HG03457 (cell line): ENCODE measurements around the gene NAV1.
"Not testable (repeated sequence)": the region's sequence is repeated elsewhere in the genome, so short reads cannot be mapped to it uniquely, and the experiment has no call there.

ENCODE experiments used
- ATAC-seq: cut with Tn5 transposase; IDR thresholded peaks from one replicate; pipeline ENCODE4 v1.9.1; 2021; ENCODE audit warnings: moderate number of reproducible peaks; ENCODE audit not compliant: unreplicated experiment

Gene NAV1

DNA sequence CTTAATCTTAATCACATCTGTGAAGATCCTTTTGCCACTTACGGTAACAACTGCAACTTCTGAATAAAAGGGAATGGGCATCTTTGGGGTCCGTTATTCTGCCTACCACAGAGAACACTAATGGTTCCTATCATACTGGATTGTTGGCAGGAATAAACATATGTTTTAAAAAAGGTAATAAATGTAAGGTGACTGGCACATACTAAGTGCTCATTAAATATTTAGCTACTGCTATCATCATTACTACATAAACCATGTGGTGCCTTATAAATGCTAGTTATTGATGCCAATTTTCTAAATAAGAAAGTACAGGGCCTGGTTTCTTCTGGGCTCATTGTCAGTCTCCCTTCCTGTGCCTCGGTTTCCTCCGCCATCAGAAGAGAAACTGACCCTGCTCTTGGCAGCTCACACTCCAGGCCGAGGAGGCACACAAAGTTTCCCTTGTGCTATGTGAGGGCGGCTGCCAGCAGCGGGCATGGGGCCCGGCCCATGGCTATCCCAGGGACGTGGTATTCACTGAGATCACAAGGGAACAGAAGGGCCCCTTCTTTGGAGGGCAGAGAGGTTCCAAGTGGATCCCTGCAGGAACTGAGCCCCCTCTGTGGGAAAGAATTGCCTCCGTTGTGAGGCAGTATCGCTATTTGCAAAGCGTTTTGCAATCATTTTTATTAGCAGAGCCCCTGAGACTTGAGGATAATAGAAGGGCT, 26.2 kb downstream of the NAV1 start:
- ATAC-seq, result no peak

DNA sequence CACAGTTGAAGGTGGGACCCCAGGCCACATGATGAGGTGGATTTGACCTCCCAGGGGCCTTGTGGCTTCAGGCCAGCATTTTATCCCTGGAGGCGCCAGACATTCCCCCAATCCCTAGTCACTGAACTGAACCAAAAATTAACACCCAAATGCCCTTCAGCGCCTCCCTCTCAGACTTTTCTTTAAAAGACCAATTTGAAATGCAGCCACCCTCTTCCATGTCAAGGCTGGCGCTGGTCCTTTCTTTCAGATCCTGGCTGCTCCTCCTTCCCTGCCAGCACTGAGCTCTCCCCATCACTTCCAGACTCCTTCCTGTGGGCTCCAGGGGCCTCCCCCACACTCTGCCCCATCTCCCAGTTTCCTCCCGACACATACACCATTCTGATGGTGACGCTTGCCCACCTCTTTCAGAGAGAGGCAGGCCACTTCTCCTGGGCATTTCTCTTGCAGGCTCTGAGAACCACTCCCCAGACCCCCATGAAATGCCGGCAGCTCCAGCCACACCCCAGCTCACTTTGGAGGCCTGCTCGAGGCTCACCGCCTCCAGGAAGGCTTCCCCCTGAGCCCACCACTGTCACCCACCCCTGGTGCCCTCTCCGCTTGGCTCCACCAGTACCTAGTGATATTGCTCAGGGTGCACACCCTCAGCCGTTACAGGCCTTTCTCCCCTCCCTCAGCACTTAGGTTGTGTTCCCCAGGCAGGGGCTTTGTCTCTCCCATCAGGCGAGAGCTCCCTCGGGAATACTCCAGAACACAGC, 27.0 kb downstream of the NAV1 start:
- no peak for ATAC-seq

DNA sequence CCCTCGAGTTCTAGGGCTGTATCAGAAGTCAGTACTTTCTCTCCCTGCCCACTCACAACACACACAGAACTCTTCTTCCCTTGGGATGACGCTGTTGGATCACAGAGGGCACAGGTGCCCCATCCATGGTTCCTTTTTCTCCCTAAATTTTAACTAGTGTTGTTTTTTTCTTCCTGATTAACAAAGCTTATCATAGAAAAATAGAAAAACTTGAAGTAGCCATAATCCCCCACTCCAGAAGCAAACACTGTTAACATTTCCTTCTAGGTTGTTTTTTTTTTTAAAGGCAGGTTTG, 27.5 kb downstream of the NAV1 start:
- ATAC-seq, result no peak

DNA sequence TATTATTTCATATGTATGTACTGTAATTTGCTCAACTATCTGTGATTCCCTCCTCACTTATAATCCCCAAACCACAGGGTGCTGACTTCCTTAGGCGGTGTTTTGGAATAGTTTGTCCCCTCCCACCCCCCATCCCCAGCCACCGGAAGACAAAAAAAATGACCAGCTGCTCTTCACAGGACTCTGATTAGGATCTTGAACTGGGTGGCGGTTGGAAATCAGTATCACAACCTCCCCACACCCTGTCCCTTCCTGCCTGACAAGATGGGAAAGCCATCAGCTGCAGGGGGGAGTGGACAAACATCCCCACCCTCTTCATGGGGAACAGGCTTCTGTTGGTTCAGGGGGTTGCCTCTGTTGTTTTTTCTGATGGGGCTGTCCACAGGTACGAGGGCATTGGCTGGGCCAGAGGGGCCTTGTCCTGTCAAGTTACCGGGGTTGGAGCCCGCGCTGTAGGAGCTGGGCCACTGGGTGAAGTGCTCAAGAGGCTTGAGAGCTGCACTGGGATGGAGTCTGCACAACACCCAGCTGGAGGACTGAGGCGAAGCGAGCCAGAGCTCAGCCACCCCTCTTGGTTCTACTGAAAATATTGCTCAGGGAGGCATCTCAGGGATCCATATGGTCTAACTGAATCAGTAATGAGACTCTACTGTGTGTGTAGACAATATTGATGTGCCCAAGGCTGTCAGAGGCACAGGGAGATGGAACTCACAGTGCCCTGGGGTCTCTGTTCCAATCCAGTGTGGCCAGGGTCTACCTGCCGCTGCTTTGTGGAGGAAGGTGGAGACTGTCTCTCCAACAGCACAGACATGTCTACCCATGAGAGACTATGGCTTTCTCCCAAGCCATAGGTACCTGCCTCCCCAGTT, 28.2 kb downstream of the NAV1 start:
- no peak for ATAC-seq

DNA sequence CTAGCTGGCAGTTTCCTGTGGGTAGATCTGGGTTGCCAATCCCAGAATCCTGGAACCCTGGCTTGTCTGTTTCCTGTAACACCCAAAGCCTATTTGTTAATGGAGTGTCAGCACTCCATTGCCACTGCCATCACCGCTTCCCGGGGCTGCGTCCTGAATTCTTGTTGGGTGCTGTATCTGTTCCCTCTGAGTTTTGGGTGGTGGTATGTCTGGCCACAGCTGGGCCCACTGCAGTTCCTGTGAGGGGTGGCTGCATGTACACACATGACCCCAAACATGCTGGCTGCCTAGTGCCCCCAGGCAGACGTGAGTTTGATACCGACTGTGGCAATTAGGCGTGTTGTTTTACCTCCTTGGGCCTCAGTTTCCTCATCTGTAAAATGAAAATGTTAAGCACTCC, 29.3 kb downstream of the NAV1 start:
- ATAC-seq, result no peak

DNA sequence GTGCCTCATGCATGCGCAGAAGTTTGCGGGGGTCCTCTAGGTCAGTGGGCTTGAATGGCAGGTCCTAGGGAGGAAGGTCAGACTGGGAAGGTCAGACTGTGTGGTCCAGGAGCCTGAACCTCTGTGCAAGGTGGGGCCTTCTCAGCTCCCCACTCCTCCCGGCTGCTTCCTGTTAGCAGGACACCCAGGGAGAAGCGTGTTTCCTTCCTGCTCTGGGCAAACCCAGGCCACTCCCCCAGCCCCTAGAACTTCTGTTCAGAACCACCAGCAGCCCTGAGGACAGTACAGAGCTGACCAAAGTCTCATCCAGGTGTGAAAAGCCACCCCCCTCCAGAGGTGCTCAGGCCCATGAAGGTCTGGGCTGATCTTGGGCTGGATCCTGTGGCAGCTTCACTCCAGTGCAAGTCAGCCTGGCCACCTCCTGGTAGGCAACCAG, 29.9 kb downstream of the NAV1 start:
- no peak for ATAC-seq

DNA sequence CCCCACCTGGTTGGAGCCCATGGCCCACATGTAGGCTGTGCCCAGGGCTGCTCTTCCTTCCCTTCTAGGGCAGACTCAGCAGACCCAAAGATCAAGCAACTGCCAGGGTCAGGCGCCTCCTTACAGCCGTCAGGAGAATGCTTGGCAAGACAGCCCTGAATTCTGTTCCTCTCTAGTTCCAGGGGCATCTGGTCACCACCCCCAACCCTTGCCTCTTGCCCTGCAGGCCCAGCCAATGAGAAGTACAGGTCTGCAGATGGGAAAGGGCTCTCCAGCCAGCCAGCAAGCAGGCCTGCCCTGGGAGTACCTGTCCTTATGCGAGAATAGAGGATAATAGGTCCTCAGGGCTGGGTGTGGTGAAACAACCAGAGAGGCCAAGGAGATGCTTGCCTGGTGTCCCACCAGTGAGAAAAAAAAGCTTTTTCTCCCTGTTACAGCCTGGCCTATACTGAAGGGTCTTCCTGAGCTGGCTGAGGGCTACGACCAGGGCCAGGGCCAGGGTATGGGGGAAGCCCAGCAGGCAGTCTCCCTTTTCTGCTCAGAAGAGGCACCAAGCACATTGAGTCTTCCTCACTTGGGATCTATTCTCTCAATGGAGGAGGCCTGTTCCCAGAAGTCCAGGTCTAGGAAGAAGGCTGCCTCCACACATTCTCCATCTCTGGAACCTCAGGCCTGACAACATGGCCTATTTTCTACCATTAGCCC, 31.4 kb downstream of the NAV1 start:
- no peak for ATAC-seq

DNA sequence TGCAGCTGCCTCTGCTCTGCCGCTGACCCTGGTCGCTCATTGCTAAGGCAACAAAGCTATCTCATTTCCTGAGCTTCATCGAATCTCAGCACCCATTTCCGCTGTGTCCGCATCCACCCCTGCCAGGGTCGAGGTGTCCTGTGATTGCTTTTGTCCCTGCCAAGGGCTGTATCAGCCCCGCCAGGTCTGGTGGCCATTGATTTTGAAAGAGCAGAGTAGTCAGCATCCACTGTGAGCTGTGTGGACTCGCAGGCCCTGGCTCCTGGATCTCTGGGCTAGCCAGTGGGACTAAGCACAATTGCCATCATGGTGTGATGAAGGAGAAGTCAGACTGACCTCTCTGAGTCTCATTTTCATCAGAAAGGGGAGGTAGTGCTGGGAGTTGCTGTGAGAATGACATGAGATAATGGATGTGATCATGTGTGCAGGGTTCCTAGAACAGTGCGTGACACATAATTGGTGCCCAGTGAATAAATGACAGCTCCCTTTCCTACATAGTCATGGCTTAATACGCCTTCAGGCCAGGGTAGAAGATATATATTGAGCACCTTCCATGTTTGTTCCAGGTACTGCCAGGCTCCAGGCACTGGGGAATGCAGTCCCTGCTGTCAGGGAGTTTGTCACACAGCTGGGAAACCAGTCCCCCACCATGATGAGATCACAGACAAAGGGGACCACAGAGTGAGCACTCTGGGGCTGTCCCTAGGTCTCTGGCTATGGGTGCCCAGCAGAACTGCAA, 32.1 kb downstream of the NAV1 start:
- ATAC-seq, result no peak

DNA sequence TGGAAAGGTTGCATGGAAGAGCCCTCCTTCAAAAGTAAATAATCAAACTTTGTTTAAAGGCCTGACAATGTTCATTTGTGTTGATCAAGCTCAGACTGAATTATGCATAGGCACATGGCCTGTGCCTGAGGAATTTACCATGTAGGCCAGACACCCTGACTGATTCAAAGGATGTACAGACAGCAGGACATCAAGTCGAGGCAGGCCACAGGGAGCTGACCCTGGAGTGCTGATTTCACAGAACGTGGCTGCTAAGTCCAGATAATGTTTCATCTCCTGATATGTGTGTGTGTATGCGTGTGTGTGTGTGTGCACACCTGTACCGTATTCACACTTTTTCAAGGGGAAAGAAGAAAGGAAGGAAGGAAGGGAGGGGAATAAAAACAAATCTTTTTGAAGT, 34.1 kb downstream of the NAV1 start:
- ATAC-seq, result no peak

DNA sequence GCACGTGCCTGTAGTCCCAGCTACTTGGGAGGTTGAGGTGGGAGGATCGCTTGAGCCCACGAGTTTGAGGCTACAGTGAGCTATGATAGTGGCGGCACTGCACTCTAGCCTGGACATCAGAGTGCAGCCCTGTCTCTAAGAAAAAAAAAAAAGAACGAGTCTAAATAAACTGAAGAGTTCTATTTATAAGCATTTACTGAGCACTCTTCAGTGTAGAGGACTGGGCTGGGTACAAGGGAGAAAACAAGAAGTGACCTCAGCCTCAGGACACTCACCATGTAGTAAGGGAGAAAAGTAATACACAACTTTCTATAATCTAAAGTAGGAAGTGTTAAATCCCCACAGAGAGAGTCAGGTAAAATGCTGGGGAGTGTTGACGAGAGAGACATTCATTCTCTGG, 35.0 kb downstream of the NAV1 start:
- no peak for ATAC-seq

DNA sequence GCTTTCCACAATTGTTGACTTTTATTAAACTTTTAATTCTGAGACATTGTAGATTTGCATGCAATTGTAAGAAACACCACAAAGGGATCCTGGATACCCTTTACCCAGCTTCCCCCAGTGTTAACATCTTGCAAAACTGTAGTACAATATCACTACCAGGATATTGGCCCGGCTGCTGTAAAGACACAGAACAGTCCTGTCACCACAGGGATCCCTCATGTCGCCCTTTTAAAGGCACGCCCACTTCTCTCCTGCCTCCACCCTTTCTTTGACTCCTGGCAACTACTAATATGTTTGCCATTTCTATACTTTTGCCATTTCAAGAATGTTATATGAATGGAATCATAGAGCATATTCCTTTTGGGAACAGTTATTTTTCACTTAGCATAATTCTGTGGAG, 37.0 kb downstream of the NAV1 start:
- ATAC-seq, result no peak

DNA sequence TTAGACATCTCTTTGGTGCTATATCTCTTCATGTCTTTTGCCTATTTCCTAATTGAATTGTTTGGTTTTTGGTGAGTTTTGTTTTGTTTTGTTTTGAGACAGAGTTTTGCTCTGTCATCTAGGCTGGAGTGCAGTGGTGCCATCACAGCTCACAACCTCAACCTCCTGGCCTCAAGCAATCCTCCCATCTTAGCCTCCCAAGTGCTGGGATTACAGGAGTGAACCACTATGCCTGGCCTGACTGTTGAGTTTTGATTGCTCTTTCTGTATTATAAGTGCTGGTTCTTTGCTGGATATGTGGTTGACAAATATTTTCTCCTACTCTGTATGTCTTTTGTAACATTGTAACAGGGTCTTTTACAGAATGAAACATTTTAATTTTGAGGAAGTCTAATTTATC, 38.0 kb downstream of the NAV1 start:
- no peak for ATAC-seq

DNA sequence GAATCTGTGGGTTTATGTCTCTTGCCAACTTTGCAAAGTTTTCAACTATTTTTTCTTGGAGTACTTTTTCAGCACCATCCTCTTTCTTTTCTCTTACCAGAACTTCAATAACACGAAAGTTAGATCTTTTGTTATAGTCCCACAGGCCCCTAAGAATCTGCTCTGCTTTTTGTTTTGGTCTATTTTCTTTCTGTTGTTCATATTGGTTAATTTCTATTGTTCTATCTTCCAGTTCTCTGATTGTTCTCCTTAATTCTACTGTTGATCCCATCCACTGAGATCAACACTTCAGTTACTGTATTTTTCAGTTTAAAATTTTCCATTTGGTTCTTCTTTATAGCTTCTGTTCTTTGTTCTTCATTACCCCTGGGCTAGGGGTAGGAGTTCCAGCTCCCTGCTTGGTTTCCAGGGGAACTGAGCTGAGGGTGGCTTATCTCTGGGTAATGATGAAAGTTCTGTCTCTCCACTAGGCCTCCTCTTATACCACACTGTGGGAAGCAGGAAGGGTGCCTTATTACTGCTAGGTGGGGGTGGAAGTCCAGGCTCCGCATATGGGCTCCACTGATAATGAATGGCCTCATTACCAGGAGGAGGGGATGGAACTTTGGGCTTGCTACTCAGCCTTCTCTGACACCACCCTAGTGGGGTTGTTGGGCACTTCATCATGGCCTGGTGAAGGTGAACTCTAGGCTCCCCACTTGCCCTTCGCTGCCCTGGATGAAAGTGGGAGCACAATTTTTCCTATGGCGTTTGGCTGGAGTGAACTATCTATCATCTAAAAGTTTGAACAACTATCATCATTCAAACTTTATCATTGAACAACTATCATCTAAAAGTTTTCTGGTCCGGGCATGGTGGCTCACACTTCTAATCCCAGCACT, 39.3 kb downstream of the NAV1 start:
- ATAC-seq, result no peak

DNA sequence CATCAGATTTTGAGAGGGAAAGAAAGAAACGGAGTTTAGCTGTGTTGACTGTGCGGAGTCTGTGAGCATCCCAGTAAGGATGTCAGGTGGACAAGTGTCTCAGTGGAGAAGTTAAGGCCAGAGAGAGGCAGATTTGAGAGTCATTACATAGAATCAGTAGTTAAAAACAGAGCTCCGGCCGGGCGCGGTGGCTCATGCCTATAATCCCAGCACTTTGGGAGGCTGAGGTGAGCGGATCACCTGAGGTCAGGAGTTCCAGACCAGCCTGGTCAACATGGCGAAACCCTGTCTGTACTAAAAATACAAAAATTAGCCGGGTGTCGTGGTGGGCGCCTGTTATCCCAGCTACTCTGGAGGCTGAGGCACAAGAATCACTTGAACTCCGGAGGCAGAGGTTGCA, 42.4 kb downstream of the NAV1 start:
- not testable (repeated sequence) for ATAC-seq

DNA sequence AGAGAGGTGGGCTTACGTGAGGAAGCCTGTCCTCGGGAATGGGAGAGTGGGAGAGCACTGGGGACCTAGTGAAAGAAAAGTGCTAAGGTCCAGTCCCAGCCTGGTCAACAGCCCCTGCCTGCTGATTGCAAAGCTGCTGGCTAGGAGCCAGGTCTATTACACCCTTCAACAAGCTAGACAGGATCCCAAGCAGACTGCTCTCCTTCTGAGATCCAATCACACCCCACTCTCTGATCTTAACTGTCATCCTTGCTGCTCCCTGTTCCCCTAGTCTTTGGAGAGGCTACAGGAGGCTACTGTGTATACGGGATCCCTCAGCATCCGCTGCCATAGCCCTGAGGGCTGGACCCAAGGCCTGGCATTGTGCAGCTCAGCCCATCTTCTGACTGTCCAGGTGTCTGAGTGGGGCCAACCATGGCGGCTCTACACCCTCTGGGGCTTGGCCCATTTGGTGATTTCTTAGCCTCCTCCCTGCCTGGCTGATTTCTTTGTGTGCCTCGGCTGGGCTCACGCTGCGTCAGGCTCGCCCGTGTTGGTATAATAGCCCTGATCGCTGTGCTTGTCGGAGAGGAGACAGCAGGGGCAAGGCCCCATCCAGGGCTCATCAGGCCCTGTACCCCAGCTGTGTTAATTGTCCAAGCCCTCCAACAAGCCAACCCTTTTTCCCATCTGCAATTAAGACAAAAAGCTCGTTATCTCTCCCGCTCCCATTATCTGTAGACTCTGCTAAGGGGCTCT, 43.9 kb downstream of the NAV1 start:
- no peak for ATAC-seq

DNA sequence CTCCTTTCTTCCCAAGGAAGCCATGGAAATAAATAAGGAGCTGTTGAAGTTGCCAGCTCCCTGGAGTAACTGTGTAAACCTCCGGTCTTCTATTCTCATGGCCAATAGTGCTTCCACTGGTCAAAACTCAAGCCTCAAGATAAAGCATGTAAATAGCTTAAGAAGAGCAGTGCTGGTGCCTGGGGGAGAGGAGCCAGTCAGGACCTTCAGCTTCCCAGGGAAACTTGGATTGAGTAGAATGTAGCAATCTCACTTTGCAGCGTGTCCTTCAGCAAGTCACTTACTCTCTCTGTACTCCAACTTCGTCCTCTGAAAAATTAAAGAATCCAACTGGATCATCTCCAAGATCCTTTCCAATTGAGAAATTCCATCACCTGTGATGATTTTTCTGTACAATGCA, 44.7 kb downstream of the NAV1 start:
- ATAC-seq, result no peak

DNA sequence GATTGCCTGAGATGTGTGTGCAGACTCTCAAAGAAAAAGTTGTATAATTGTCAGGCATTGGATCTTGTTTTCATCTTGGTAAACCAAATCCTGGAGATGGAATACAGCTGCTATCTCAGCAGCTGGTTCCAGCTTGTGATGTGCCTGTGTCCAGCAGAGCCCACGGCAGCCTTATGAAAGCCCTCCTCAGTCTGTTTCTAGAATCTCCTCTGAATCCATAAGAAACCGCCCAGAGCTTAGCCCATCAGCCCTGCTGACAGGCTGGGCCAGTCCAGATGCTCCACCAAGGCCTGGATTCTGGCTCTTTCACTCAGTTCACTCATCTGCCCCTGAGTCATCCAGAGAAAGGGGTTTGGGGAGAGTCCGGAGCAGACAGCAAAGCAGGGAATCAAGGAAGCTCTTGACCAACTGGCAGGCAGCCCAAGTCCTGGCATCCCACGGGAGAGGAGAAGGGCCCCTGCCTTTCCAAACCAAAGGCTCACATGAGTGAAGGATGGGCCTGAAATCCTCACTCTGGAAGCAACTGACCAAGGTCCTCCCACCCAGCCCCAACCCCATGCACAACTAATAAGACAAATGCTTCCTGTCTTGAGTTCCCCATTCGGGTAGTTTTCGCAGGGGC, 45.7 kb downstream of the NAV1 start:
- ATAC-seq, result no peak

DNA sequence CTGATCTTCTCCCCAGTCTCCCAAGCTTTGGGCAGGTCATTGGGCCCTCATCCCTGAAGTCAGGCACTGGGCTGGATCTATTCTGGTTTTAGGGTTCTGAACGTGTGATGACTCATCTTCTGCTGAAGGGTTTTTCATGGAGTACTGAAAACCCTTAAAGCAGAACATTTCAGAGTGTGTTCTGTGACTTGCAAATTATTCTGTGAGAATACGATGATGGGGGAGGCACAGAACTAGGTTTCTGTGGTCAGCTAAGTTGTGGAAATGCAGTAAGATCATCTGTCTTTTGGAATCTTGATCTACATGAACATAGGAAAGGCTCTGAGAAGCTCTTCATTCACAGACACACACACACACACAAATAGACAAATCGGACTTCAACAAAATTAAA, 46.2 kb downstream of the NAV1 start:
- no peak for ATAC-seq

DNA sequence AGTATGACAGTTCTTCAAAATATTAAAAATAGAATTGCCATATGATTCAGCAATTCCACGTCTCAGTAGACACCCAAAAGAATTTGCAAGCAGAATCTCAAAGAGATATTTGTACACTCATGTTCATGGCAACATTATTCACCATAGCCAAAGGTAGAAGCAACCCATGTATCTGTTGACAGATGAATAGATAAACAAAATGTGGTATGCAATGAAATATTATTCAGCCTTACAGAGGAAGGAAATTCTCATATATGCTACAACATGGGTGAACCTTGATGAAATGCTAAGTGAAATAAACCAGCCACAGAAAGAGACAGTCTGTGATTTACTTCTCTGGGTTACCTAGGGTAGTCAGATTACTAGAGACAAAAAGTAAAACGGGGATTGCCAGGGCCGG, 47.0 kb downstream of the NAV1 start:
- ATAC-seq, result no peak
